HG03521 (cell line): ENCODE data around the gene TNFSF13.

Experiments
- ATAC-seq: cut with Tn5 transposase; IDR thresholded peaks from one replicate; pipeline ENCODE4 v1.9.1; 2021; ENCODE audit warnings: mild to moderate bottlenecking, moderate library complexity; ENCODE audit not compliant: unreplicated experiment

Gene TNFSF13

DNA sequence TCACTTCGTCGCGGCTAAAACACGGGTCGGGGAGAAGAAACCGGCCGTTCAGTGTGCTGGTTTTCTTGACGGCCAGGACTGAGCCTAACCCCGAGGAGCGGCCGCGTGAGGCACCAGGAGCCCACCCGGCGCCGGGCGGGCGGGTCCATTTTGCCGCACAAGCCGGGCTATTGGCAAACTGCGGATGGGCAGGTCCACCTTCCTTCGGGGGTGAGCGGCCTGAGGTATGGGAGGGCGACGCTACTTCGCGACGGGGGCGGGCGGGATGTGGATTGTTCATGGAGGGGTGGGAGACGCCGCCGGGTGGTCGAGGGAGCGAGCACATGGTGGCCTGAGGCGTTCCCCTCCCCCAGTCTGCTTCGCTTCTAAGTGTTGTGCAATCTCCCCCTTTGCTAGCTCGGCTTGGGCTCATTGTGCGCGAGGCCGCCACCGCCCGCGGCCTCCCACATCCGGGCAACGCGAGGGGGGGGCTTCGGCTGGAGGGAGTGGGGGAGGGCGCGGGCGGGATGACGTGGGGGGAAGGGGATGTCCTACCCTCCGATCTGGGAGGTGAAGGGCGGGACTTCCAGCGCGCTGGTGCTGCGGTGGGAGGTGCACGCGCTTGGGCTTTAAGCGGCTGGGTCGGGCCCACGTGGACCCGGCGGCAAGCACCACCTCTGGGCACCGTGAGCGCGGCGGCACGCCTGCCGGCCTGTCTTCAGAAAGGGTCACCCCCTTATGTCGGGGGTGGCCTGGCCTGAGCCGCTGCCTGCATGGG lies 15.0 kb downstream of the TNFSF13 start:
- ATAC-seq = no peak

DNA sequence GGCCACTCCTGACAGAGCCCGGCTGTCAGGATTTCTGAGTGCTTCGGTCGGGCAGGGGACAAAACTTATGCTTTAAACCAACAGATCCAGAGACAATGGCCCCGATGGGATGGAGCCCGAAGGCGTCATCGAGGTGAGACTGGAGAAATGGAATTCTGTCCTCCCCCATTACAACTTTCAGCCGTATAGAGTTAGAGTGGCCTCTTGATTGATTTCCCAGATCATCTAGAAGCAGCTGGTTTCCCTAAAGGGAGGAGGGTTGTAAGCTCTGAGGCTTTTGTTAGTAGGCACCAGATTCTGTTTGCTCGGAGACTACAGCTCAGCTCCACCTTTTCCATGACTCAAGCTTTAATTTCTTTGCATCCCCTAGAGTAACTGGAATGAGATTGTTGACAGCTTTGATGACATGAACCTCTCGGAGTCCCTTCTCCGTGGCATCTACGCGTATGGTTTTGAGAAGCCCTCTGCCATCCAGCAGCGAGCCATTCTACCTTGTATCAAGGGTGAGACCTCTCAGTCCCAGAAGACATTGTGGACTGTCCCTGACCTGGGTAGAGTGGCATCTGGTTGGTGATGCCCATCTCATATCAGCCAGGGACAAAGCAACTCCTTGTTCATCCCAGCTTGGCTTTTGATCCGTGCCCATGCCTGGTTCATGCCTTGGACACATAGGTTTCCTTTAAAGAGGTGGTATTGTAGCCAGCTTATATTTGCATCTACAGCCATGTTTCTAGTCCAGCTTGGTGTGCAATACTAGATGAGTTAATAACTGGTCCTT lies 15.8 kb downstream of the TNFSF13 start:
- no peak for ATAC-seq

GRCh38 chr17:7575481-7575883 lies 16.9 kb downstream of the TNFSF13 start:
- ATAC-seq = no peak

GRCh38 chr17:7575959-7576358 lies 17.4 kb downstream of the TNFSF13 start:
- no peak for ATAC-seq

DNA sequence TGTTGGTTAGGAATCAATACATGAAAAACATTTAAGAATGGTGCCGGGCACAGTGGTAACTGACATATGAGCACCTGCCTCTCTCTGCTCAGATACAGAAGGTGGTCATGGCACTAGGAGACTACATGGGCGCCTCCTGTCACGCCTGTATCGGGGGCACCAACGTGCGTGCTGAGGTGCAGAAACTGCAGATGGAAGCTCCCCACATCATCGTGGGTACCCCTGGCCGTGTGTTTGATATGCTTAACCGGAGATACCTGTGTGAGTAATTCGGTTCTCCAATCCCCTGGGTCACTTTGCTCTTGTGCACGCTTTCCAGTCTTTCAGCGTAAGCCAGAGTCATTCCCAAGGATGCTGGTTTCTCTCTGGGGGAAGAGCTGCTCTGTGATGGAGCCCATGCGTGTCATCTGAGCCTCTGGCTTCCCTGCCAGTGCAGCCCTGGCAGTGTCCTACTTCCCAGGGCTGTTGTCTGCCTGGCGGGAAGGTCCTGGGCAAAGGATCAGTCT lies 17.9 kb downstream of the TNFSF13 start:
- ATAC-seq = no peak

DNA sequence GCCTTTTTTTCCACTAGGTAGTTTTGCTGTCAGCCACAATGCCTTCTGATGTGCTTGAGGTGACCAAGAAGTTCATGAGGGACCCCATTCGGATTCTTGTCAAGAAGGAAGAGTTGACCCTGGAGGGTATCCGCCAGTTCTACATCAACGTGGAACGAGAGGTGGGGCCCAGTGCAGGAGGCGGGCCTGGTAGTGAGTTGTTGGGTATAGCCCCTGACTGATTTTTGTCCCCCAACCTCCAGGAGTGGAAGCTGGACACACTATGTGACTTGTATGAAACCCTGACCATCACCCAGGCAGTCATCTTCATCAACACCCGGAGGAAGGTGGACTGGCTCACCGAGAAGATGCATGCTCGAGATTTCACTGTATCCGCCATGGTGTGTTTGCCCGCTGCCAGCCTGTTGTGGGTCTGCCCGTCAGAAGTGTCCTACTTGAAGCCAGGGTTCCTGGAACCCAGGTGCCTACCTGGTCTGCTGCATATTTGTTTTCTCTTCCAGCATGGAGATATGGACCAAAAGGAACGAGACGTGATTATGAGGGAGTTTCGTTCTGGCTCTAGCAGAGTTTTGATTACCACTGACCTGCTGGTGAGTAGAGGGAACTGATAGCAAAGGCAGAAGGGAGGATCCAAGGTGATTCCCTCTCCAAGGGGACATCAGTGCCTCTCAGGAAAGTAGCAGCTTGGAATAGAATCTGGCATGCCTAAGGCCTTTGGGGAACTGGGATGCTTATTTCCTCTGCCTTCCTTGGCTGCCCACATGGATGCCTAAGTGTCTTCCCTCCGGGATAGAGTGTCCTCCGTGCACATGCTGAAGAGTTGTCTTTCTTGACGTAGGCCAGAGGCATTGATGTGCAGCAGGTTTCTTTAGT lies 19.0 kb downstream of the TNFSF13 start:
- no peak for ATAC-seq

DNA sequence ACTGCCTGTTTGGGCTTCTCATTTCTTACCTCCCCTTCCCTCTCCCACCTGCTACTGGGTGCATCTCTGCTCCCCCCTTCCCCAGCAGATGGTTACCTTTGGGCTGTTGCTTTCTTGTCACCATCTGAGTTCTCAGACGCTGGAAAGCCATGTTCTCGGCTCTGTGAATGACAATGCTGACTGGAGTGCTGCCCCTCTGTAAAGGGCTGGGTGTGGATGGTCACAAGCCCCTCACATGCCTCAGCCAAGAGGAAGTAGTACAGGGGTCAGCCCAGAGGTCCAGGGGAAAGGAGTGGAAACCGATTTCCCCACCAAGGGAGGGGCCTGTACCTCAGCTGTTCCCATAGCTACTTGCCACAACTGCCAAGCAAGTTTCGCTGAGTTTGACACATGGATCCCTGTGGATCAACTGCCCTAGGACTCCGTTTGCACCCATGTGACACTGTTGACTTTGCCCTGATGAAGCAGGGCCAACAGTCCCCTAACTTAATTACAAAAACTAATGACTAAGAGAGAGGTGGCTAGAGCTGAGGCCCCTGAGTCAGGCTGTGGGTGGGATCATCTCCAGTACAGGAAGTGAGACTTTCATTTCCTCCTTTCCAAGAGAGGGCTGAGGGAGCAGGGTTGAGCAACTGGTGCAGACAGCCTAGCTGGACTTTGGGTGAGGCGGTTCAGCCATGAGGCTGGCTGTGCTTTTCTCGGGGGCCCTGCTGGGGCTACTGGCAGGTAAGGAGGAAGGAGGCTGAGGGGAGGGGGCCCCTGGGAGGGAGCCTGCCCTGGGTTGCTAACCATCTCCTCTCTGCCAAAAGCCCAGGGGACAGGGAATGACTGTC lies 20.7 kb downstream of the TNFSF13 start, which contains the start of gene CD68:
TSS of gene CD68 (plus strand) at position 638 of the 833 bp plus-strand sequence. CDS start at position 678, 40 bp downstream.
- no peak for ATAC-seq

GRCh38 chr17:7579834-7580603 lies 21.5 kb downstream of the TNFSF13 start:
- ATAC-seq = no peak

DNA sequence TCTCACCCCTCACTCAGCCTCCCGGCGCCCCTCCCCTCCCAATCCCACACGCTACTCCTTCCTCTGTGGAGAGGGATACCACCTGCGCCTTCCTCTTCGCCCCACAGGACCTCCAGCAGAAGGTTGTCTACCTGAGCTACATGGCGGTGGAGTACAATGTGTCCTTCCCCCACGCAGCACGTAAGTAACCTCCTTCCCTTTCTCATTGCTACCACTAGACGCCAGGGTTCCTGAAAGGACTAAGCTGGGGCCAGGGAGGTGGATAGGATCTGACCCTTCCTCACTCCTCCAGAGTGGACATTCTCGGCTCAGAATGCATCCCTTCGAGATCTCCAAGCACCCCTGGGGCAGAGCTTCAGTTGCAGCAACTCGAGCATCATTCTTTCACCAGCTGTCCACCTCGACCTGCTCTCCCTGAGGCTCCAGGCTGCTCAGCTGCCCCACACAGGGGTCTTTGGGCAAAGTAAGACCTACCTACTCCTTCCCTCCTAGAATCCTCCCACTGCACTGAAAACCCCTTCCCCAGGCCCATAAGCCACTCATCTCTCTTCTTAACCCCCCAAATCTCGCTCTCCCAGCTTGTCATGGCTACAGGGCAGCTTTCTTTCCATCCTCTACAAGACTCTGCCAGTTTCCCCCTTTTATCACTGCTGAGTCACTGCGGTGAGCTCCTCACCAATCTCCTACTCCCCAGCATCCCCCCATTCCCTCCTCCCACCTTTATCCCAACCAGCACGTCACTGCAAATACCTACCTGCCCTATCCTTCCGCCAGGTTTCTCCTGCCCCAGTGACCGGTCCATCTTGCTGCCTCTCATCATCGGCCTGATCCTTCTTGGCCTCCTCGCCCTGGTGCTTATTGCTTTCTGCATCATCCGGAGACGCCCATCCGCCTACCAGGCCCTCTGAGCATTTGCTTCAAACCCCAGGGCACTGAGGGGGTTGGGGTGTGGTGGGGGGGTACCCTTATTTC lies 22.3 kb downstream of the TNFSF13 start:
- no peak for ATAC-seq

GRCh38 chr17:7582396-7583252 lies 24.1 kb downstream of the TNFSF13 start:
- ATAC-seq = no peak

DNA sequence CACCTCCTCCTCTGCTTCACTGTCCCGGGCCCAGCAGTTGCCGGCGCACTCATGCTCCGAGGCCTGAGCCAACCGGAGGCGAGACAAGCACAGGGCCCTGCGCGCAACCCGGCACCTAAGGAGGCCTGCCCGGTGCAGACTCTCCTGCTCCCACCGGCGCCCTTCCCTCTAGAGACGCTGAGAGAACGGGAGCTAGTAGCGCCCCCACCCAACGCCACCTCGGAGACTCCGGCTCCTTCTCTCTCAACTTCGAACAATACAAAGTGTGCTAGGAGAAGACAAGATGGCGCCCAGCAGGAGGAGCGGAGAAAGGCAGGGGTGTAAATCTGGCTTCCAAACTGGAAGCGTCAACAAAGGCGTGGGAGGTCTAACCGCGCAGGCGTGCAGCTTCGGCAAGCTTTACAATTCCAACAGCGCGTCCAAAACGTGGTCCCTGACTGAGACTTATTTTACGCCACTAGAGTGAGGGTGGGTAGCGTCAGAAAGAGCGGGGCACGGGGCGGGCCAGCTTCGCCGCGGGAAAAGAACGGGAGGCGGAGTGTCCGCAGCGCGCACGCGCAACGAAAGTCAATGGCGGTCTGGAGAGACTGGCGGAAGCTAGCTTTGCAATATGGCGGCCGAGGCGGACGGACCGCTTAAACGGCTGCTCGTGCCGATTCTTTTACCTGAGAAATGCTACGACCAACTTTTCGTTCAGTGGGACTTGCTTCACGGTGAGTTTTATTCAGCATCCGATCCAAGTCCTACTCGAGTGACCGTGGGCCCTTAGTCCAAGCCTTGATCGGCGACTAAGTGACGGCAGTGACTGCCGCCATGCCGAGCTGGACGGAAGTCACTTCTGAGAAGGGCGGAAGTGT lies 24.9 kb downstream of the TNFSF13 start, which contains the start of gene MPDU1:
TSS of gene MPDU1 (plus strand) at position 600 of the 857 bp plus-strand sequence. CDS start at position 611, 11 bp downstream.
- peak; percentile 71 for ATAC-seq

DNA sequence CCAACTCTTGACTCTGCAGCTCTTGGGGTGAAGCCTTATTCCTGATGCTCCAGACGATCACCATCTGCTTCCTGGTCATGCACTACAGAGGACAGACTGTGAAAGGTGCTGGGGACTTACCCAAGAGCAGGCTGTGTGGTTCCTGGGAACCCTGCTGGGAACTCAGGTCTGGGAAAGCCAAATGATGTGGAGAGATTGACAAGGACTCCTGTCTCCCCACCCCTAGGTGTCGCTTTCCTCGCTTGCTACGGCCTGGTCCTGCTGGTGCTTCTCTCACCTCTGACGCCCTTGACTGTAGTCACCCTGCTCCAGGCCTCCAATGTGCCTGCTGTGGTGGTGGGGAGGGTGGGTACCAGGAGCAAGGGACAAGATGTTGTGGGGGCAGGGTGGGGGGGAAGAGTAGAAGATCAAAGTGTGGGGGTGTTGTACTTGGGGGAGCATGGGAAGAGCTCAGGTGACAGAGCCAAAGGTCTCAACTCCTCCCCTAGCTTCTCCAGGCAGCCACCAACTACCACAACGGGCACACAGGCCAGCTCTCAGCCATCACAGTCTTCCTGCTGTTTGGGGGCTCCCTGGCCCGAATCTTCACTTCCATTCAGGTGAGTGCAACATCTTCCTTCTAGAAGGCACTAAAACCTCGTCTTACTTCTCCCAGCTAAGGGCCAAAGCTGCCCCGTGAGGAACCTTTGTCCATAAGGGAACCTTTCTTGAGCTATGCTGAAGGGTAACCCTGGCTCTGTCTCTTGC lies 28.3 kb downstream of the TNFSF13 start:
- ATAC-seq = no peak

- ATAC-seq = no peak
Observed at GRCh38 chr17:7587420-7588151, 29.0 kb downstream of the TNFSF13 start.

GRCh38 chr17:7588553-7589203 lies 30.1 kb downstream of the TNFSF13 start:
- ATAC-seq = no peak
